Left ventricle myocardium inferior (tissue), 1 donor: ENCODE measurements around the gene MEIS1. TPM values are rescaled to one million over a fixed set of nuclear protein-coding genes. Genes with fewer than 3 reads are reported as not detected.

Experiments
- DNase-seq: peaks from one replicate; pipeline ENCODE4 v3.0.0-alpha.2; 2020
- H3K27ac ChIP-seq: fragments of 200-600 bp; replicated peaks from 2 replicates; pipeline ENCODE4 v1.8.0; 2021
- H3K27me3 ChIP-seq: fragments of 200-600 bp; 2 replicates; pipeline ENCODE4 v1.8.0; 2021; ENCODE audit warnings: low read depth
- H3K36me3 ChIP-seq: fragments of 200-600 bp; 2 replicates; pipeline ENCODE4 v1.8.0; 2021
- H3K4me1 ChIP-seq: fragments of 200-600 bp; 2 replicates; pipeline ENCODE4 v1.8.0; 2021
- H3K4me3 ChIP-seq: fragments of 200-600 bp; 2 replicates; pipeline ENCODE4 v1.8.0; 2021; ENCODE audit warnings: mild to moderate bottlenecking, moderate library complexity
- H3K9me3 ChIP-seq: fragments of 200-600 bp; replicated peaks from 2 replicates; pipeline ENCODE4 v1.8.0; 2021
- intact Hi-C: fragments of 100-400 bp; cut with micrococcal nuclease; formaldehyde crosslinking; loops from one replicate; pipeline ENCODE4 v1.11.0; 2022
- total RNA-seq: library from RNA; stranded (reverse); fragmentation: NEBNext Ultra II Directional; extraction: Animal tissue kit (Norgen Biotek cat#: 25700); gene quantifications from one replicate; pipeline ENCODE4 v1.2.1, GENCODE V29; 2021
- TF ChIP-seq, protein P1 (sequence below): fragments of 200-600 bp; IDR thresholded peaks from 2 replicates; pipeline ENCODE4 v1.8.0; 2021; ENCODE audit warnings: antibody characterized with exemption, mild to moderate bottlenecking, borderline replicate concordance
- donor health status: DM: no; HTN: yes; CAD: no; lungs with severe emphysema.

MEIS1 gene
- total RNA-seq, 1 donor from 2014 or later, result 38.0 TPM

DNA sequence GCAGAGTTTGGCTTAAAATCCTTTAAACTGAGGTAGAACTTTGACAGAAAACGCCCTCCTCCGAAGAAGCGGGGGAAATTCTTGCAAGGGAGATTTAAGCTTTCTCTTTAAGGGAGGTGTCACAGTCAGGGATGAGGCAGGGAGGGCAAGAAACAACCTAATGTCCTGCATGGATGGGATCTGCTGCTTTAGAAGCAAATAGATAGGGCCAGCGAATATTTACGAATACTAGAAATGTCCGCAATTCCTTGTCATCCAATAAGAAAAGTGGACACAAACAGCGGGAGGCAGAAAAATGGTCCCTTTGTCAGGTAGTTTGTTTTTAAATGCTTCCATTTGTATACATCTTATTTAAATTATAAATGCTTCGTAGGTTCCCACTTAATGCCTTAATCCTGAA lies 12.0 kb downstream of the MEIS1 start:
- DNase-seq, result no peak
- peaks cover 31% of the 10 kb centered on the region for H3K4me1 ChIP-seq
- intact Hi-C loops, result no loop called here
- peaks cover 9% of the 10 kb centered on the region for H3K27me3 ChIP-seq
- TF ChIP-seq, protein P1, sequence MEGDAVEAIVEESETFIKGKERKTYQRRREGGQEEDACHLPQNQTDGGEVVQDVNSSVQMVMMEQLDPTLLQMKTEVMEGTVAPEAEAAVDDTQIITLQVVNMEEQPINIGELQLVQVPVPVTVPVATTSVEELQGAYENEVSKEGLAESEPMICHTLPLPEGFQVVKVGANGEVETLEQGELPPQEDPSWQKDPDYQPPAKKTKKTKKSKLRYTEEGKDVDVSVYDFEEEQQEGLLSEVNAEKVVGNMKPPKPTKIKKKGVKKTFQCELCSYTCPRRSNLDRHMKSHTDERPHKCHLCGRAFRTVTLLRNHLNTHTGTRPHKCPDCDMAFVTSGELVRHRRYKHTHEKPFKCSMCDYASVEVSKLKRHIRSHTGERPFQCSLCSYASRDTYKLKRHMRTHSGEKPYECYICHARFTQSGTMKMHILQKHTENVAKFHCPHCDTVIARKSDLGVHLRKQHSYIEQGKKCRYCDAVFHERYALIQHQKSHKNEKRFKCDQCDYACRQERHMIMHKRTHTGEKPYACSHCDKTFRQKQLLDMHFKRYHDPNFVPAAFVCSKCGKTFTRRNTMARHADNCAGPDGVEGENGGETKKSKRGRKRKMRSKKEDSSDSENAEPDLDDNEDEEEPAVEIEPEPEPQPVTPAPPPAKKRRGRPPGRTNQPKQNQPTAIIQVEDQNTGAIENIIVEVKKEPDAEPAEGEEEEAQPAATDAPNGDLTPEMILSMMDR, result no peak
- no peaks in the 10 kb centered on the region for H3K9me3 ChIP-seq
- peak overlapping the region; percentile 96 for H3K27ac ChIP-seq
- peak overlapping the region; percentile 81 for H3K4me3 ChIP-seq
- H3K36me3 ChIP-seq, result peaks cover 6% of the 10 kb centered on the region

DNA sequence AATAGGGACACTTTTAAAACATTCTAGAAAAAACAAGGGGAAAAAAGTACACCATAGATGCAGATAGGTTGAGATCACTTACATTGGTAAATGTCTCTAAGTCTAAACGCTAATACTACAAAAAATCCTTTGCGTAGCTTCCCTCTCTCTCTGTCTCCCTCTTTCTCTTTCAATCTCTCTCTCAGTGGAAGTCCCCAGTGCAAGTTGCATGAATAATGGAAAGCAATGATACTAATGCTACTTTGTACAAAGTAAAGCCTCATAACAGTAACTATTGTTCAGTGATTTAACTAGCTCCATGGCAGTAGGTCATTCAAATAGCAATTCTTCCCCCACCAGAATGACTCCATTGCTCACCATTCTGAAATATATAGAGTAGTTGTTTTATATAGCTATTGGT lies 12.8 kb downstream of the MEIS1 start:
- Histone ChIP-seq H3K4me1 (peaks cover 24% of the 10 kb centered on the region), H3K4me3 (no peak overlapping the region), H3K9me3 (no peaks in the 10 kb centered on the region), H3K27me3 (peaks cover 7% of the 10 kb centered on the region), H3K36me3 (peaks cover 5% of the 10 kb centered on the region), H3K27ac (no peak overlapping the region)
- intact Hi-C loops, result no loop called here
- DNase-seq, result no peak
- TF ChIP-seq, protein P1, result no peak

DNA sequence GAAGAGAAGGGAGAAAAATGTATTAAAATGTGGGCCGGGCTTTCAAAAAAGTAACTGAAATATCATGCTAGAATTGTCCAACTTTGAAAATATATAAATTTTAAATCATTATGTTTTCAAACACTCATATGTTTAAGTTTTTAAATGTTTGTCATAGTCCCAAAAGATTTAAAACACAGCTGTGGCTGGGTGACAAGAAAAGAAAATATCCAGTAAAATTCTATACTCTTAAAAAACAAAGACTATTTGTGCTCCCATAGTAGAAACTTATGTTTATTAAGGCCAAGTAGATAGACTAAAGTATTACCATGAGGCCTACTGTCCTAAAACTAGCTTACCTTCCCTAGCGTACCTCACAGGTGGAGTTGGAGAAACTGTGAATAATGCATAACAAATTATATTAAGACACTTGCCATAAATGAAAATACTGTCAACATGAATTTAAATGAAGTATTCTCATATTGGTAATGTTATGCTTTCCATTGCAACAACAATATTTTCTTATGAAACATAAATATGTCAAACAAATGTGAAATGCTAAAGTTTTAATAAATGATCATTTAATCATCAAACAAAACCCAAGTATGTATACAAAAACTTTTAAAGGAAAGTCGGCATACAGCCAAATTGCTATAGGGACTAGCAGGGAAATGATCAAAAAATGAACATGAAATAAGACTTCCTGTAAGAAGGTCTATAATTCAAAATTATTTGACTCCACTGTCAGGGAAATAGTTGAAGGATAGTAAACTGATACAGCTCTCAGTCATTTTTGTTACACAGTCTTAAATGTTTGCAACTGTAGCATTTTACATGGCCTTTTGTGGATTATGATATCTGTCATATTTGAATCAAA lies 13.4 kb downstream of the MEIS1 start:
- Histone ChIP-seq H3K27me3 (peaks cover 5% of the 10 kb centered on the region), H3K9me3 (no peaks in the 10 kb centered on the region), H3K4me3 (no peak overlapping the region), H3K4me1 (peaks cover 24% of the 10 kb centered on the region), H3K36me3 (no peaks in the 10 kb centered on the region), H3K27ac (no peak overlapping the region)
- TF ChIP-seq, protein P1, result no peak
- intact Hi-C loops, result no loop called here
- no peak for DNase-seq

DNA sequence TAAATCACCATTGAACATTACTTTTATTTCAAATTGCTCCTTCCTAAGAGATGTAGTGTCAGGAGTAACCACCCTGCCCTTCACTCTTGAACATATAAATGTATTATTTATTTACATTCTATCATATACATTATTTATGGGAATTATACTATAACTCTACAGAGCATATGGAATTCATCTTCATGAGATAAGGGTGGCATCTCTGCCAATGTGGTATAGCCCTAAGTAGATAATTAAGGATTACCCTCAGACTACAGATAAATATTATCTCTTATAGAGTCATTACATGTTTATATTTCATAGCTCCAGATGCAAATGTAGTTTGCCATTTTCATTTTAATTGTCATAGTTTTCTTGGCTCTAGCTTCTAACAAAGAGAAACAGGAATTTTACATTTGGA lies 17.3 kb downstream of the MEIS1 start:
- no peak overlapping the region for H3K27ac ChIP-seq
- H3K36me3 ChIP-seq, result no peaks in the 10 kb centered on the region
- TF ChIP-seq, protein P1, result no peak
- no peak overlapping the region for H3K4me3 ChIP-seq
- peaks cover 25% of the 10 kb centered on the region for H3K4me1 ChIP-seq
- H3K27me3 ChIP-seq, result no peaks in the 10 kb centered on the region
- intact Hi-C loops, result no loop called here
- H3K9me3 ChIP-seq, result no peaks in the 10 kb centered on the region
- no peak for DNase-seq

DNA sequence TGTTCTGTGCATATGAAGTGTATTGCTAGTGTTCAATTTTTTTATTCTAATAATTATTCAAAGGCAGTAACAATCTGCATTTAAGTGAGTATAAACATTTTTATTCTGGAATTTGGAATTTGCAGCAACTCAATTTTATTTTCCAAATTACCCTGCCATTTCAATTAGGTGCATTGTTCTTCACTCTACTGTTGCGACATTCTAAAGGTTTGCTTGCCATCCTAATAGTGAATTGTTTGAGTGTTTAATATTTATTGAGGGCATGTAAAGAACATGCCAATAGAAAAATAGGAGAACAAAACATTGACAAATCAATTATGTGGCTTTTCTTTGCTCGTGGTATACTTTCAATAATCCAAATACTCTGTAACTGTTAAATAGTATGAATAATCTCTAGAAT lies 18.0 kb downstream of the MEIS1 start:
- H3K4me3 ChIP-seq, result no peak overlapping the region
- H3K27me3 ChIP-seq, result no peaks in the 10 kb centered on the region
- H3K4me1 ChIP-seq, result peaks cover 31% of the 10 kb centered on the region
- no peaks in the 10 kb centered on the region for H3K9me3 ChIP-seq
- TF ChIP-seq, protein P1, result no peak
- intact Hi-C loops, result no loop called here
- H3K36me3 ChIP-seq, result peaks cover 2% of the 10 kb centered on the region
- H3K27ac ChIP-seq, result no peak overlapping the region
- no peak for DNase-seq
